Measurements from ENCODE around the gene AKR1C3.

DNA sequence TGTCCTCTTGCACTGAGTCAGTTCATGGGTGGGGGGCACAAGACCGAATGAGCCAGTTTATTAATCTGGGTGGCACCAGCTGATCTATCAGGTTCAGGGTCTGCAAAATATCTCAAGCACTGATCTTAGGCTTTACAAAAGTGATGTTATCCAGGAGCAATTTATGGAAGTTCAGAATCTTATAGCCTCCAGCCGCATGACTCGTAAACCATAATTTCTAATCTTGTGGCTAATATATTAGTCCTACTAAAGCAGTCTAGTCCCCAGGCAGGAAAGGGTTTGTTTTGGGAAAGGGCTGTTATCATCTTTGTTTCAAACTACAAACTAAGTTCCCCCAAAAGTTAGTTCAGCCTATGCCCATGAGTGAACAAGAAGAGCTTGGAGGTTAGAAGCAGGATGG lies 56.9 kb downstream of the AKR1C3 start:
- TF ChIP-seq, protein P1, sequence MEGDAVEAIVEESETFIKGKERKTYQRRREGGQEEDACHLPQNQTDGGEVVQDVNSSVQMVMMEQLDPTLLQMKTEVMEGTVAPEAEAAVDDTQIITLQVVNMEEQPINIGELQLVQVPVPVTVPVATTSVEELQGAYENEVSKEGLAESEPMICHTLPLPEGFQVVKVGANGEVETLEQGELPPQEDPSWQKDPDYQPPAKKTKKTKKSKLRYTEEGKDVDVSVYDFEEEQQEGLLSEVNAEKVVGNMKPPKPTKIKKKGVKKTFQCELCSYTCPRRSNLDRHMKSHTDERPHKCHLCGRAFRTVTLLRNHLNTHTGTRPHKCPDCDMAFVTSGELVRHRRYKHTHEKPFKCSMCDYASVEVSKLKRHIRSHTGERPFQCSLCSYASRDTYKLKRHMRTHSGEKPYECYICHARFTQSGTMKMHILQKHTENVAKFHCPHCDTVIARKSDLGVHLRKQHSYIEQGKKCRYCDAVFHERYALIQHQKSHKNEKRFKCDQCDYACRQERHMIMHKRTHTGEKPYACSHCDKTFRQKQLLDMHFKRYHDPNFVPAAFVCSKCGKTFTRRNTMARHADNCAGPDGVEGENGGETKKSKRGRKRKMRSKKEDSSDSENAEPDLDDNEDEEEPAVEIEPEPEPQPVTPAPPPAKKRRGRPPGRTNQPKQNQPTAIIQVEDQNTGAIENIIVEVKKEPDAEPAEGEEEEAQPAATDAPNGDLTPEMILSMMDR (IDR thresholded peaks at IDR 0.05), result no peak
- TF ChIP-seq POLR2A (IDR thresholded peaks at IDR 0.05) (no peak), EP300 (IDR thresholded peaks at IDR 0.05) (no peak), POLR2AphosphoS5 (IDR thresholded peaks at IDR 0.05) (no peak)

Data from sigmoid colon (tissue), 4 donors.